ENCODE measurements around the gene GPX2.

DNA sequence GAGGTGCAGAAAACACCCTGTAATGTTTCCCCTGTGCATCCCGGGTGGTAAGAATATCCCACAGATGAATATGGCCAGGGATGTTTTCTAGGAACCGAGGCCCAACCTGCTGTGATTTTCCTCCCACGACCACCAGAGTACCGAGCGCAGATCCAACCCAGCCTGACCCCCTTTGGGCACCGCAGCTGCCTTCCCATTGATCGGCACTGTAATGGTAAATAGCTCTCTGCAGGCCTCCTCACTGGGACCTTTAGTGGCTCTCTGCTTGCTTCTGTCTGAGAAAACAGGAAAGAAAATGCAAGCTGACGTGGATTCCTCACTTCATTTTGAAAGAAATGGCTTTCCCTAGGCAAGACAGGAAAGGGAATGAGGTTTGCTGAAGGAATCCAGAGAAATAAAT lies 32.0 kb upstream of the GPX2 start:
- TF ChIP-seq CTCF (IDR thresholded peaks at IDR 0.05; ENCODE audit: low read length) (no peak), EZH2 (optimal IDR thresholded peaks at IDR 0.05; ENCODE audit: low read depth, low read length) (no peak)

All from MM.1S (cell line).